Chondrocyte (in vitro differentiated cells): ENCODE measurements around the gene HMCN2. TPM values are rescaled to one million over a fixed set of nuclear protein-coding genes. Genes with fewer than 3 reads are reported as not detected.

Experiments
- DNase-seq: peaks from one replicate; pipeline ENCODE4 v3.0.0; 2021; ENCODE audit warnings: mixed read lengths, low spot score
- H3K27ac Mint-ChIP-seq: one replicate; pipeline ENCODE4 v1.8.0; 2021; ENCODE audit warnings: mild to moderate bottlenecking, moderate library complexity, mixed read lengths; ENCODE audit not compliant: unreplicated experiment
- H3K27me3 Mint-ChIP-seq: 2 replicates; pipeline ENCODE4 v1.8.0; 2021; ENCODE audit warnings: low read depth, mixed read lengths
- H3K36me3 Mint-ChIP-seq: 2 replicates; pipeline ENCODE4 v1.8.0; 2021; ENCODE audit warnings: low read depth, mixed read lengths
- H3K4me1 Mint-ChIP-seq: 2 replicates; pipeline ENCODE4 v1.8.0; 2021; ENCODE audit warnings: low read depth, mild to moderate bottlenecking, mixed read lengths
- H3K4me3 Mint-ChIP-seq: one replicate; pipeline ENCODE4 v1.8.0; 2021; ENCODE audit warnings: mild to moderate bottlenecking, moderate library complexity, mixed read lengths; ENCODE audit not compliant: unreplicated experiment
- H3K9me3 Mint-ChIP-seq: 2 replicates; pipeline ENCODE4 v1.8.0; 2021; ENCODE audit warnings: low read depth, mixed read lengths
- CTCF ChIP-seq: fragments of 200-600 bp; sonication (generic); IDR thresholded peaks from 2 replicates; pipeline ENCODE4 v1.5.0; 2021; ENCODE audit warnings: antibody characterized with exemption, mild to moderate bottlenecking, moderate library complexity
- total RNA-seq: library from RNA; stranded (reverse); gene quantifications from 3 replicates; pipeline ENCODE4 v1.2.1, GENCODE V29; 2021

HMCN2 gene
- total RNA-seq, 1 donor from 2014 or later, result 0.05 TPM

GRCh38 chr9:130422546-130422945, 157.0 kb downstream of the HMCN2 start:
- no peaks in the 10 kb centered on the region for H3K9me3 Mint-ChIP-seq
- no peak for TF ChIP-seq CTCF
- no peak overlapping the region for H3K4me3 Mint-ChIP-seq
- peaks cover 17% of the 10 kb centered on the region for H3K4me1 Mint-ChIP-seq
- peaks cover 15% of the 10 kb centered on the region for H3K27me3 Mint-ChIP-seq
- H3K27ac Mint-ChIP-seq, result no peak overlapping the region
- no peaks in the 10 kb centered on the region for H3K36me3 Mint-ChIP-seq
- DNase-seq, result peak; percentile 68

- DNase-seq, result peak; percentile 54
- Mint-ChIP-seq H3K9me3 (no peaks in the 10 kb centered on the region), H3K4me3 (no peak overlapping the region), H3K27me3 (peaks cover 14% of the 10 kb centered on the region), H3K36me3 (no peaks in the 10 kb centered on the region), H3K27ac (no peak overlapping the region), H3K4me1 (peaks cover 17% of the 10 kb centered on the region)
- no peak for TF ChIP-seq CTCF
Observed at GRCh38 chr9:130423272-130423671, 157.7 kb downstream of the HMCN2 start.

- no peaks in the 10 kb centered on the region for H3K9me3 Mint-ChIP-seq
- no peak overlapping the region for H3K27ac Mint-ChIP-seq
- DNase-seq, result peak; percentile 81
- TF ChIP-seq CTCF, result no peak
- peaks cover 5% of the 10 kb centered on the region for H3K27me3 Mint-ChIP-seq
- peaks cover 17% of the 10 kb centered on the region for H3K4me1 Mint-ChIP-seq
- no peak overlapping the region for H3K4me3 Mint-ChIP-seq
- no peaks in the 10 kb centered on the region for H3K36me3 Mint-ChIP-seq
Observed at GRCh38 chr9:130424595-130425454, 159.3 kb downstream of the HMCN2 start.

GRCh38 chr9:130425741-130426466, 160.3 kb downstream of the HMCN2 start:
- no peaks in the 10 kb centered on the region for H3K36me3 Mint-ChIP-seq
- H3K27ac Mint-ChIP-seq, result no peak overlapping the region
- H3K27me3 Mint-ChIP-seq, result peaks cover 5% of the 10 kb centered on the region
- no peak for TF ChIP-seq CTCF
- H3K4me1 Mint-ChIP-seq, result peaks cover 17% of the 10 kb centered on the region
- H3K4me3 Mint-ChIP-seq, result no peak overlapping the region
- H3K9me3 Mint-ChIP-seq, result no peaks in the 10 kb centered on the region
- DNase-seq, result peak; percentile 82

- Mint-ChIP-seq H3K4me3 (no peak overlapping the region), H3K36me3 (no peaks in the 10 kb centered on the region), H3K27me3 (peaks cover 5% of the 10 kb centered on the region), H3K9me3 (no peaks in the 10 kb centered on the region), H3K4me1 (peaks cover 17% of the 10 kb centered on the region), H3K27ac (no peak overlapping the region)
- no peak for TF ChIP-seq CTCF
- DNase-seq, result peak; percentile 56
Observed at GRCh38 chr9:130426467-130426773, 160.9 kb downstream of the HMCN2 start.
